HG03066 (cell line): ENCODE data around the gene DYRK1B.

Experiments
- ATAC-seq: cut with Tn5 transposase; IDR thresholded peaks from one replicate; pipeline ENCODE4 v1.9.1; 2021; ENCODE audit warnings: low read depth; ENCODE audit not compliant: unreplicated experiment

DYRK1B gene

DNA sequence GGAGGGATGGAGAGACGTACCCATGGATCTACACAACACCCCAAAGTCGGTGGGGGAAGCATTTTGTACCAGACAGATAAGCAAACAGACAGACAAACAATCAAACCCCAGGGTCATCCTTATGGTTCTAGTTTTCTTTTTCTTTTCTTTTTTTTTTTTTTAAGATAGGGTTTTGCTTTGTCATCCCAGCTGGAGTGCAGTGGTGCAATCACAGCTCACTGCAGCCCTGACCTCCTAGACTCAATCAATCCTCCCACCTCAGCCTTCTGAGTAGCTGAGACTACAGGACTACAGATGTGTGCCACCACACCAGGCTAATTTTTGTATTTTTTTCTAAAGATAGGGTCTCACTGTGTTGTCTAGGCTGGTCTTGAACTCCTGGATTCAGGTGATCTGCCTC lies 30.2 kb upstream of the DYRK1B start:
- ATAC-seq = no peak

DNA sequence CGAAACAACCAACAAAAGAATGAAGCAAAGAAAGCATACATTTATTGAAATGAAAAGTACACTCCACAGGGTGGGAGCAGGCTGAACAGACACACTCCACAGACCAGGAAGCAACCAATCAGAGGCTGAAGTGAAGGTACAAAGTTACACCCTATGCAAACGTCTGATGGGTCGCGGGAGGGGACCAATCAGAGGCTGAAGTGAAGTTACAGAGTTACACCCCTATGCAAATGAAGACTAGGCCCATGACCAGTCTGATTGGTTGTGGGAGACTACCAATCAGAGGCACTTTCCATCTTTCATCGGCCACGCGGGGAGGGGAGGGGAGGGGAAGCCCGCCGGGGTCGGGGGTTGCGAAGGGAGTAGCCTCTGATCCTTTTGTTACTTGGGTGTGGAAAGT lies 24.6 kb upstream of the DYRK1B start:
- ATAC-seq = no peak

DNA sequence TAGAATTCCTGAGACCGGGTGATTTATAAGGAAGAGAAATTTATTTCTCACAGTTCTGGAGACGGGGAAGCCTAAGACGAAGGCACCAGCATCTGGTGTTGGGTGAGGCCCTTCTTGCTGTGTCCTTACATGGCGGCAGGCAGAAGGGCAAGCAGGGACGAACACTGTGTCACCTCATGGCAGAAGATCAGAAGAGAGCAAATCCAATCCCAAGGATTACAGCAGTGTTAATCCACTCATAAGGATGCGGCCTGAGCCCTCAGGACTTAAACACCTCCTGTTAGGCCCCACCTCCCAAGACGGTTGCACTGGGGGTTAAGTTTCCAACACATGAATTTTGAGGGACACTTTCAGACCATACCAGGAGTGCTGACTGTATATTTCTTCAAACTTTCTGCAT lies 18.9 kb upstream of the DYRK1B start:
- ATAC-seq = no peak

DNA sequence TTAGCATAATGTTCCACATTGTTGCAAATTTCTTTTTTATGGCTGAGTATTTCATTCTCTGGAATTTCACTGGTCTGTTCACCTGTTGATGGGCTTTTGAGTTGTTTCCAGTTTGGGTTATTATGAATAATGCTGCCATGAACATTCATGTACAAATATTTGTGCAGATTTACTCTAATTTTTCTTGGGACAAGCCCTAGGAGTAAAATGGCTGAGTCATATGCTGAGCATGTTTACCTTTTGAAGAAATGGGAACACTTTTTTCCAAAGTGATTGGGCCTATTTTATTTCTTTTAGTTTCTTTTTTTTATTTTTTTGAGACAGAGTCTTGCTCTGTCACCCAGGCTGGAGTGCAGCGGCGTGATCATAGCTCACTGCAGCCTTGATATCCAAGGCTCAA lies 16.9 kb upstream of the DYRK1B start:
- ATAC-seq = no peak

DNA sequence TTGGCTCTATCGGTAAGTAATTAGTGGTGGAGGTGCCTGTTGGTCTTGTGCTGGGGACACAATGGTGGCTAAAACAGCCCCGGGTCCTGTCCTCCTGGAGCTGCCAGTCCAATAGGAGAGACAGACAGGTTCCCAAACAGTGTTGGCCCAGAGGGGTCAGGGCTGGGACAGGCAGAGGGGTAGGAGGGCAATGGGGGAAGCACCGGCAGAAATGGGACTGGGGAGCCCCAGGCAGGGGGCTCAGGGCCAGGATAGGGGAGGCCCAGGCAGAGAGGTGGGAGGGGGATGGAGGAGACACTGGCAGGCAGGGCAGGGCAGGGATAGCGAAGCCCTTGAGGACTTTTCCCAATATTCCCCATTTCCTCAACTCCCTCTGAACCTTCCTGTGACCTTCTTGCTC lies 14.4 kb upstream of the DYRK1B start:
- no peak for ATAC-seq

DNA sequence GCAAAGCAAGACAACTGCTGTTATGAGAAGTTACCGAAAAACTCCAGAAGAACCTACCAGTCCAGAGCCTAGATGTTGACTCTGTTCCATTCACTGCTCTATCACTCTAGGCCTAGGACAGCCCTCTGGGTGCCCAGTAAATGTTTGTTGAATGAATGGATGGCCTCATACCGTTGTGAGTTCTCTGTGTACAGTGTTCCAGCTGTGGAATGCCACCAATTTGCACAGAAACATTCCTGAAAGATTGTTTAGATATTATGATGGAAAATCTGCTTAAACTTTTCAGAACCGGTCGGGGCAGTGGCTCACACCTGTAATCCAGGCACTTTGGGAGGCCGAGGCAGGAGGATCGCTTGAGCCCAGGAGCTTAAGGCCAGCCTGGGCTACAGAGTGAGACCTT lies 13.6 kb upstream of the DYRK1B start:
- no peak for ATAC-seq

DNA sequence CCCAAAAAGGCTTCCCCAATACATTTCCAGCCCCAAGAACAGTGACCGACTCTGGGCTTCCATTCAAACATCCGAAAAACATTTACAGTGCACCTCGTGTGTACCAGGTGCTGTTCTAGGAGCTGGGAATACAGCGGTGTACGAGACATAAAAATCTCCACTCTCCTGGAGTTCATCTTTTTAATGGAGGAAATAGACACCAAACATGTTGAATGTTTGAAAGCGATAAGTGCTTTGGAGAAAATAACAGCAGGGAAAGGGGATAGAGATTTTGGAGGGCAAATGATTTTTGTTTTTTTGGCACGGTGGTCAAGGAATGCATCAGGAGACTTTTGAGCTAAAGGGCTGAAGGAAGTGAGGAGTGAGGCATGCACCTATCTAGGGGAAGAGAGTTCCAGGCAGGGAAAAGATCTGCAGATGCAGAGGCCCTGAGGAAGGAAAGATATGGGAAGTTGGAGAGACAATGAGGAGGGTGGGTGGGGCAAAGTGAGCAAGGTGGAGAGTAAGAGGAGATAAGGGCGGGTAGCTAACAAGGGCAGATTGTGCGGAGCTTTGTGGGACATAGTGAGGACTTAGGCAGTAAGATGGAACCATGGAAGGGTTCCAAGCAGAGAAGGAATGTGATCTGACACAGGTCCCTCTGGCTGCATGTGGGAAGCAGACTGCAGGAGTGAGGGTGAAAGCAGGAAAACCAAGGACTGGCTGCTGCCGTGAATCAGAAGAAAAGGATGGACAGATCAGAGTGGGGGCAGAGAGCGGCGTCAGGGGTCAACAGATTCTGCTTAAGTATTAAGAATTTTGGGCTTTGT lies 12.9 kb upstream of the DYRK1B start:
- no peak for ATAC-seq

DNA sequence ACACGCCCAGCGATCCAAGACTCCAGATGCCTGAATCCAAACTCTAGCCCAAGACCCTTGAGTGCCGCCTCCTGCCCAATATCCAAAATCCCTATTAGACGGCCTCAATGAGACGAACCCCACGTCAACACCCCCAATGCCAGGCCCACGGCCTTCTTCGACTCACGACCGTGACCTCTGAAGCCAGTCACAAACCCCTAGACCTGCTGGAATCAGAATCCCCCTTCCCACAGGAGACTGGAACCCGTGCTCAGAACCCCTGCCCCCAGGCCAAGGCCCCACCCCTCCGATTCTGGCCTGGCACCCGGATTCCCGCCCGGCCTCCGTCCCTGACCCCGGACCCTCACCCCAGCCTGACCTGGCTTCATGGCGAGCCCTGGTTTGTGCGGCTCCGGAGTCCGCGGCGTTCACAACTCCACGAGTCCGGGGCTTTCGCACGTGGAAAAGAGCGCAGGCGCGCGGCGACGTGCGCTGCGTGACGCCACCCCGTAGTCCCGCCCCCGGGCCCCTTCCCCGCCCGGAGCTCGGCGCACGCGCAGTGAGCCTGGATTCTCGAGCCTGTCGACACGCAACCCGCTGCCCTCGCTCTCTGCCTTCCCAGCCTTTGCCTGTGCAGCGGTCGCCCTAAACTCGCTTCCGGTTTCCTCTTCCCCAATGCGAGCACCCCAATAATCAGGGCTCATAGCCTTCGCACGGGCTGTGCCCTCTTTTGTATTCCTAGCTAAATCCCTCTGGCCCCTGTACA lies 12.1 kb upstream of the DYRK1B start, which contains the start of gene FBL:
TSS of gene FBL (minus strand) at position 447 of the 745 bp plus-strand sequence. CDS start at position 368, 79 bp downstream.
- ATAC-seq = no peak

DNA sequence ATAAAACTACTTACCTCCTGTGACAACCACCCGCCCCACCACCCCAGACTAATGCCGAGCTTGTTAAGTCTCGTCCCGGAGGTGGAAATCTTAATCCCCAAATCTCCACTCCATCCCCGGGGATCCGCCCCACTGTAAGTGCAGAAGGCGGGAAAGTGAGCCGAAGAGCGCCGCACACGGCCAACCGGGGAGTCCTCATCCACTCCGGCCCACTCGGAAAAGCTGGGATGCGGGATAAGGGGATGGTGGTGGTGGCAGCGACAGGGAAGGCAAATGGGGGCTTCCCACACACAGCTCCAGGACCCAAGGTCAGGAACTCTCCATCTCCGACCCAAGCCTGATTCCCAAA lies 11.6 kb upstream of the DYRK1B start:
- no peak for ATAC-seq

DNA sequence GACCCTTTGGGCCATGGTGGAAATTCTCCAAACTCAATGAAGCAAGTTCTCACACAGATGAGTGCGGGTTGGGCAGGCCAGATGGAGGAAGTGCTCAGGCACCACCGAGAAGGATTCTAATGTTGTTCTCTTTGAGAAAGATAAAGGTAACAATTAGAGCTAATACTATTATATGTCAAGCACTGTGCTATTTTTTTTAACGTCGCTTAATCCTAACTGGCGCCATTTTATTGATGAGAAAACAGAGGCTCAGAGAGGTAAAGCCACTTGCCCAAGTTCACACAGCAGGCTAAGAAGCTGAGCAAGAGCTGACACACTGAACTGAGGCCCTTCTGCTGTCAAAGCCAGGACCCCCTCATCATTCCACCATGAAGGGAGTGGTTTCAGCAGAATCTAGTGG lies 11.2 kb upstream of the DYRK1B start:
- no peak for ATAC-seq

DNA sequence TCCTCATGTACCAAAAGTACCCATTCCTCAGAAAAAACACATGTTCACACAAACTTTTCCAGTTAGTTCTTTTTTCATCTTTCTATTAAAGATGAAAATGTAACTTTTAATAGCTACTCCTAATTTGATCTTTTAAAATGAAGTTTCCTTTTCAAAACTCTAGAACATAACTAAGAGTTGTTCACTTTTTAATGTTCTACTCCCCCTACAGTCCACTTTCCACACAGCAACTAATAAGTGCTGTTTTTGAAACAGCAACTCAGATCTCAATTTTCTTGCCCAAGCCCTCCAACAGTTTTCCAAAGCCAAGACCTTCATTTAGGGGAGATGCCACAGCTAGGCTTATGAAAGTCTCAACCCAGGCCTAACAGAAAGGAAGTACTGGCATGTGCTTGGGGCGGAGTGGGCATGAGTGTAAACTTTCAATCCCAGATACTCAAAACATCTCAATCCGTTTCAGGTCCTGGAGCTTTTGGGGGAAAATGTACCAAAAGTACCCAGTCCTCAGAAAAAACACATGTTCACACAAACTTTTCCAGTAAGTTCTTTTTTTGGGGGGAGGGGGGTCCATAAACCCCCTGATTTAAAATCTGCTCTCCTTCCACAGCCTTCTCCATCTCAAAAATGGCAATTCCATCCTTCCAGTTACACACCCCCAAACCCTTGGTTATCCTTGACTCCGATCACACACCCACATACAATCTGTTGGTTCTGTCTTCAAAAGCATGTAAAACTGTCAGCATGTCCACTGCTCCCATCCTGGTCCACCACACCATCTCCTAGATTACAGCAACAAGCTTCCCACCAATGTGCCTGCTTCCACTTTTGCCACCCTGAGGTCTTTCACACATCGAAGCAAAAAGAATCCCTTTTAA lies 10.2 kb upstream of the DYRK1B start:
- ATAC-seq = no peak

DNA sequence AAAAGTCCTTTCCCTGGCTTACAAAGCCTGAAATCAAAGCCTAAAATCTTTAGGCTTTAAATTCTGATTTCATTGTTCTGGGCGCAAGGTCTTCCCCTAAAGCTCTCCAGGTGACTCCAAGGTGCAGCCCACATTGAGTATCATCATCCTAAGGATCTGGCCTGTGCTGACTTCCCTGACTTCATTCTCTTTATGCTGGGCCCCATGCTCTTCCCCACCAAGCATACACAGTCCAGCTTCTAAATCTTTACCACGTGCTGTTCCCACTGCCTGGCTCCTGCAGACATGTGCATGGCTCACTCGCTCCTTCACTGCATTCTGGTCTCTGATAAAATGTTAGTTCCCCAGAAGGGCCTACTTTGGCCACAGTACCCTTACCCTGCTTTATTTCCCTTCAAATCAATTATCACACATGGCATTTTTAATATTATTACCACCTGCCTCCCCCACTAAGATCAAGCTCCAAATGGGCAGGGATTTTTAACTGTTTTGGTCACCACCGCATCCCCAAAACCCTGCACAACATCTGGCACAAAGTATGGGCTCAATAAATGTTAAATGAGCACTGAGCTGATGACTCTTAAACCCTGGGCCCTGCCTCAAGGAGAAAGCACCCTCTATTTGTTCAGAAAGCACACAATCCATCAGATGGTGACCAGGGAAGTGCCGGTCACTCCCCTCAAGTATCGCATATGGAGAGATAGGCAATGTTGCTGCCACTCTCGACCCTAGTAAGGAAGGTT lies 8.9 kb upstream of the DYRK1B start:
- ATAC-seq = no peak

DNA sequence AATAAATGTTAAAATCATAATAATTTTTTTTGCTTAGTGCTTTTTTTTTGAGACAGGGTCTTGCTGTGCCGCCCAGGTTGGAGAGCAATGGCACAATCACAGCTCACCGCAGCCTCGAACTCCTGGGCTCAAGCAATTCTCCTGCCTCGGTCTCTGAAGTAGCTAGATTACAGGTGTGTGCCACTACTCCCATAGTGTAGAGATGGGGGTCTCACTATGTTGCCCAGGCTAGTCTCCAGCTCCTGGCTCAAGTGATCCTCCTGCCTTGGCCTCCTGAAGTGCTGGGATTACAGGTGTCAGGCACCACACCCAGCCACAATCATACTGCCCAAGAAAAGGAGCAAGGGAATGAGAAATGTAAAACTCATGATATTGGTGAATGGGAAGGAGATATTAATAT lies 7.1 kb upstream of the DYRK1B start:
- ATAC-seq = no peak

DNA sequence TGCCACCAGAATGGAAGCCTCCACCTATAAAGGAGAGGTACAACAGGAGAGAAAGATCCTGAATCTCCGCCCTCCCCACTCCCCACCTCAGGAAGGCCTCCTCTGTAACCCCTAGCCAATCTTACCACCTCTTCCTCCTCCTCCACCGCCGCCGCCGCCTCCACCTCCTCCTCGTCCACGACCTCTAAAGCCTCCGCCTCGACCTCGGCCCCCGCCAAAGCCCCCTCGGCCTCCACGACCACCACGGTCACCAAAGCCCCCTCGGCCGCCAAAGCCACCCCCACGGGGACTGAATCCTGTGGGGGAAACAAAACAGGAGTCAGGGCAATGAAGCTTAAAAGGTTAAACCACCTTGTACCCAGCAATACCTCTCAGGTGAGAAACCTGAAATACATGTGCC lies 6.5 kb upstream of the DYRK1B start:
- ATAC-seq = no peak

DNA sequence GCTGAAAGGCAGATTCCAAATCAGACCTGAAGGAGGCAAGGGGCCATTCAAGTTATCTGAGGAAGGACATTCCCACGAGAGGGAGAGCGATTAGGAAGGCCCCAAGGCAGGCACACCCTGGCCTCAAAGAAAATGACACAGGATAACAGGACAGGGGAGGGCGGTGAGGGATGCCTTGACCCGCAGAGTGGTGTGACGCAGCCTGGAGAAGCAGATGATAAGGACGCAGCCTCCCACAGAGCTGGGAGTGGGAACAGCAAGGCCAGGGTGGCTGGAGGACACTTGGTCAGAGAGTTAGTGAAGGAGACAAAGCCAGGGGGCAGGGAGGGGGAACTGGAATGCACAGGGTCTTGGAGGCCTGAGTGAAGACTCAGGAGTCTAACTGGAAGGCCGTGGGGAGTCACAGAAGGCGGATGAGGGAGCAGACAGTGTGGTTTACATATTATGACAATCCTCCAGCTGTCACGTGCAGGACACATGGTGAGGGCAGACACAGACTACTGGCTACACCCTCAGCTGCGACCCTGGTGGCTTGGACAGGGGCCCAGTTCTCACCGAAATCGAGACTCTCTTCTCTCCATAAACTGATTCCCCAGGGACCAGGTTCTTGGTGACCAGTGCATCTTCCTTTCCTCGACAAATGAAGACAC lies 5.8 kb upstream of the DYRK1B start:
- ATAC-seq = no peak

DNA sequence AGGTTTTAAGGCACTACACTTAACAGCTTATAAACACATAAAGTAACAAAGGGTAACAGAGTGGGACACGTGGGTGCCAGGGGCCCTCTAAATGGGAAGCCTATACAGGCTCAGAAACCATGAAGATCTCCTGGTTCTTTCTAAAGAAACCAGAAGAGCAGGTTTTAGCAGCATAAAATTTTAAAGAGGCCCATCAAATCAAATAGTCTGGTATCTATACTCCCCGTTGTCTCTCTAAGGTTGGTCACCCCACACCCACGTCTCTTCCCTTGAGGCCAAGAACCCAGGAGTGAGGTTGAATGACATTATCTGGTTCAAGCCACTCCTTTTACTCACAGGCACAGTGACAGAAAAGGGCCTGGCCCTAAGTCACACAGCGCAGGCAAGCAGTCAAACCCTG lies 4.6 kb upstream of the DYRK1B start:
- ATAC-seq = no peak

DNA sequence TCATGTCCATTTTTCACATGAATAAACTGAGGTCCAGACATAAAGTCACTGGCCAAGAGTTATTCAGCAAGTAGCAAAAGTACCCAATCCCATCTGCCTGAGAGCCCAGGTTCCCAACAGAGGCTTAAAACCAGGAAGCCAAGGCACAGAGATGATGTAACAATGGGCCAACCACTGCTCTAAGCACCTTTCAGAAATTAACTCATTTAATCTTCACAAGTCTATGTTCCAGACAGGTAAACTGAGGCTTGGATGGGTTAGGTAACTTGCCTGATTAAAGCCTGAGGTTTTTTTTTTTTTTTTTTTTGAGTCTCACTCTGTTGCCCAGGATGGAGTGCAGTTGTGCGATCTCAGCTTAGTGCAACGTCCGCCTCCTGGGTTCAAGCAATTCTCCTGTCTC lies 4.0 kb upstream of the DYRK1B start:
- no peak for ATAC-seq

DNA sequence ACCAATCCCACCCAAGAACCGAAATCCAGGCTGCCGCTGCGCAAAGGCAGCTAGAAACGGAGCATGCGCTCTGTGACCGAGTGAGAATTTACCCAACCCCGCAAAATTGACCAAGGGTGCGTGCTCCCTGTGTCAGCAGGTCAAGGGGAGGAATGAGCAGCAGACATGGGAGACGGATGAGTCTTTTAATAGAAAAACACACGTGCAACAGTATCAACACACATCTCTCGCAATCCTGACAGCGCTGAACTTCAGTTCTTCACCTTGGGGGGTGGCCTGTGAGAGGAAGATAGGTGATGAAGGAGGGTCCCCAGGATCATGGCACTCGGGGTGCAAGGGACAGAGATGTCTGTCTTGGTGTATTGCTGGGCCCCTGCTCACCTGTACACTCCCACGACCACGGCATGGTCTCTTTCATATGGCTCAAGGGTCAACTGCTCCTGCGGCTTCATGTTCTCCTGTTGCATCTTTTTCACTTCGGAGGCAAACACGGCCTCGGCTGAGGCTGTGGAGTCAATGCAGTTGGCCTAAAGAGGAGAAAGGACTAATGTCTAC lies 402 bp upstream of the DYRK1B start:
- ATAC-seq = no peak

DNA sequence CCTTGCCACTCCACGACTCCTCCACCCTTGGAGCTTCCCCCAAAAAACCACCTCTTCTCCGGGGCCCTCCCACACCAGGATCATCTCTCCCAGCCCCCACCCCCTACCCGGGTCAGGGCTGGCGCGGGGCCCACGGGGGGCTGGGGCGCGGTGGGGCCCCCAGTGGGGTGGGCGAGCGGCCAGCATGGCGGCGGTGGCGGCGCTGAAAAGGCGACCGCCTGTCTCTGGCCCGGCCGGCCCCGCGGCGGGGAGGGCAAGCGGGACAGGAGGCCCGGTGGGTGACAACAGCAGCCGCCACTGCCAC lies 850 bp downstream of the DYRK1B start:
- no peak for ATAC-seq
